Endothelial cell of umbilical vein (primary cell): ENCODE data around the gene TSPAN9.

ENCODE experiments used
- CTCF ChIP-seq, 2 donors: IDR thresholded peaks; 1 replicate in 1 of 2; 2 replicates in 1 of 2; pipeline ENCODE4 v1.5.1; 2011; ENCODE audit warnings: low read length in 2 of 2, mild to moderate bottlenecking in 2 of 2, moderate library complexity in 2 of 2, control low read depth in 1 of 2, inconsistent platforms in 1 of 2, low read depth in 1 of 2; ENCODE audit not compliant: insufficient read depth in 1 of 2; ENCODE audit errors: extremely low read depth in 1 of 2
- EZH2 ChIP-seq: IDR thresholded peaks from 2 replicates; pipeline ENCODE4 v1.6.1; 2012; ENCODE audit warnings: borderline replicate concordance, low read depth, mild to moderate bottlenecking, moderate library complexity, low read length, inconsistent platforms; ENCODE audit not compliant: severe bottlenecking
- GATA2 ChIP-seq: IDR thresholded peaks from 2 replicates; pipeline ENCODE4 v1.7.0; 2011; ENCODE audit warnings: low read depth, mild to moderate bottlenecking, moderate library complexity, mixed read lengths, low read length; ENCODE audit not compliant: insufficient read length, insufficient read depth
- JUN ChIP-seq: IDR thresholded peaks from 2 replicates; pipeline ENCODE4 v1.6.1; 2011; ENCODE audit warnings: borderline replicate concordance, low read depth; ENCODE audit not compliant: insufficient read length, insufficient read depth
- MAX ChIP-seq: IDR thresholded peaks from 2 replicates; pipeline ENCODE4 v1.6.1; 2011; ENCODE audit not compliant: insufficient read depth, insufficient read length
- MYC ChIP-seq: IDR thresholded peaks from one replicate; pipeline ENCODE4 v1.6.1; 2011; ENCODE audit warnings: mild to moderate bottlenecking, low read depth, low read length
- POLR2A ChIP-seq: IDR thresholded peaks from 2 replicates; pipeline ENCODE4 v1.6.1; 2012; ENCODE audit warnings: low read depth, mild to moderate bottlenecking, control low read depth, low read length
- POLR2AphosphoS5 ChIP-seq: IDR thresholded peaks from 2 replicates; pipeline ENCODE4 v1.6.1; 2012; ENCODE audit warnings: low read depth, mild to moderate bottlenecking, control low read depth, low read length, moderate library complexity; ENCODE audit not compliant: insufficient read depth

GRCh38 chr12:3148366-3149000, 71.3 kb downstream of the TSPAN9 start:
- TF ChIP-seq MAX (no peak), POLR2A (no peak), CTCF (IDR thresholded peaks at IDR 0.05; ENCODE audit: extremely low read depth in 1 of 2, insufficient read depth in 1 of 2, low read depth in 1 of 2, low read length in 2 of 2) (no peak), EZH2 (no peak), JUN (no peak), POLR2AphosphoS5 (no peak), MYC (no peak), GATA2 (no peak)
